Activated CD8-positive, alpha-beta memory T cell treated with anti-CD3 and anti-CD28 coated beads, Interleukin-2, amount 10 ng/mL, durations not matched to agents 7 days and 5 days (primary cell): ENCODE measurements around the gene SDK1. TPM values are rescaled to one million over a fixed set of nuclear protein-coding genes. Genes with fewer than 3 reads are reported as not detected.

ENCODE experiments used
- ATAC-seq: fragments of 150-1000 bp; cut with Tn5 transposase; one replicate; pipeline ENCODE4 v1.10.0; 2021; ENCODE audit warnings: moderate library complexity
- CTCF ChIA-PET: fragments of 350-600 bp; sonication (Branson Sonifier 250); formaldehyde crosslinking; loops from one replicate; lab custom pipeline; 2021; ENCODE audit warnings: antibody characterized with exemption; lab: Charles Lee
- DNase-seq: peaks from one replicate; pipeline ENCODE4 v3.0.0-alpha.2; 2020
- H3K27ac Mint-ChIP-seq: one replicate; pipeline ENCODE4 v1.8.0; 2021; ENCODE audit warnings: mild to moderate bottlenecking, mixed read lengths
- H3K27me3 Mint-ChIP-seq: one replicate; pipeline ENCODE4 v1.8.0; 2021; ENCODE audit warnings: mixed read lengths
- H3K36me3 Mint-ChIP-seq: one replicate; pipeline ENCODE4 v1.8.0; 2021; ENCODE audit warnings: mild to moderate bottlenecking, mixed read lengths
- H3K4me1 Mint-ChIP-seq: one replicate; pipeline ENCODE4 v1.8.0; 2021; ENCODE audit warnings: mixed read lengths
- H3K4me3 Mint-ChIP-seq: one replicate; pipeline ENCODE4 v1.8.0; 2021; ENCODE audit warnings: mild to moderate bottlenecking, moderate library complexity, mixed read lengths
- H3K9me3 Mint-ChIP-seq: one replicate; pipeline ENCODE4 v1.8.0; 2022; ENCODE audit warnings: low read depth, mixed read lengths
- total RNA-seq, 2 experiments: library from RNA; stranded (reverse); gene quantifications; one replicate each; pipeline ENCODE4 v1.2.3, GENCODE V29; 2021

Gene SDK1
- total RNA-seq, 2 experiments from 2014 or later, result 0.05 to 0.06 TPM

DNA sequence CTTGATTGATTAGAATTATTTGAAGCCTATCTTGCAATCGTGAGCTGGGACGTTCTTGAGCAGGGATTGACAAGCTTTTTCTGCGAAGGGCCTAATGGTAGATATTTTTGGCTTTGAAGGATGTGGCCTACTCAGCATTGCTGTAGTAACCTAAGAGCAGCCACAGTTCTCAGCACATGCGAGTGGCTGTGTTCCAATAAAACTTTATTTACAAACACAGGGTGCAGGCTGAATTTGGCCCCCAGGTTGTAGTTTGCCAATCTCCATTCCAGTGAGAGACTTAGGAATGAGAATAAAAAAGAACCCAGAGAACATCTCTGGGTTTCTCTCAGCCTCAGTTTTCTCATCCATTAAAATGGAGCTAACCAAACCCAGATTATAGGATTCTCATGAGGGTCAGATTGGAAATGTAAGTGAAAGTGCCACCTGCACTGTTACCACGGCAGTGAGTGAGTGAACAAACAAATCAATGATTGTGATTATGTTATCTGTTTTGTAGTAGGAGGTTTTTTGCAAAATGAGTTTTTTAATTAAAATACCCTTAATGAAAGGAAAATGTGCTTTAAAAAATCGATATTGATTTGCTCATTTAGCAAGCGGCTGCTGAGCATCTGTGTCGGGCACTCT lies 664.0 kb downstream of the SDK1 start:
- CTCF ChIA-PET, result no interaction called here
- Mint-ChIP-seq H3K4me3 (no peak overlapping the region), H3K36me3 (no peaks in the 10 kb centered on the region), H3K27me3 (no peaks in the 10 kb centered on the region), H3K27ac (no peak overlapping the region), H3K9me3 (no peaks in the 10 kb centered on the region), H3K4me1 (no peaks in the 10 kb centered on the region)
- ATAC-seq (no peak), DNase-seq (no peak)

DNA sequence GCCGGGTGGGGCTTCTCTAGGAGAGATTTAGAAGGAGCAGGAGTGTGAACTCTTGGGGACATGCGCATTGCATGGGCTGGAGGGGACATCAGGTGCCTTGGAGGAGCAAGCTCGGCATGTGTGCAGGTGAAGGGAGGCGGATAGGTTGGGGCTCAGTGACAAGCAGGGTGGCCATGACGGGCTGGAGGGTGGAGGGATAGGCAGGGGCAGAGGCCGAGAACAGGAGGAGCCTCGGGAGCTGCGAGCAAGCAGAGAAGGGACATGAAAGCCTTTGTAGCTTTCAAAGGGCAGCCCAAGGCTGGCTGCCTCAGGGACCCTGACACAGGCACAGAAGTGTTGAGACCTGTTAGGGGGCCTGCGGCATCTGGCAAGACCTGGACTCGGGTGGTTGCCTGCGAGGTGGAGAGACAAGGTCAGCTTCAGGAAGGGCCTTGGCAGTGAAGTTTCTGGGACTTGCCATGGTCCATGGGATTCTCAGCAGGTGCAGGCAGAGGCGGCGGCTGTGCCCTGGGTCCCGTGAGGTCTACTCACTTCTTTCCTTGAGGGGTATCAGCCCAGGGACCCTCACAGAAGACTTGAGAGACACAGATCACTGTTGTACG lies 664.8 kb downstream of the SDK1 start:
- Mint-ChIP-seq H3K4me3 (no peak overlapping the region), H3K9me3 (no peaks in the 10 kb centered on the region), H3K4me1 (no peaks in the 10 kb centered on the region), H3K27me3 (no peaks in the 10 kb centered on the region), H3K36me3 (no peaks in the 10 kb centered on the region), H3K27ac (no peak overlapping the region)
- DNase-seq (no peak), ATAC-seq (no peak)
- CTCF ChIA-PET, result no interaction called here

DNA sequence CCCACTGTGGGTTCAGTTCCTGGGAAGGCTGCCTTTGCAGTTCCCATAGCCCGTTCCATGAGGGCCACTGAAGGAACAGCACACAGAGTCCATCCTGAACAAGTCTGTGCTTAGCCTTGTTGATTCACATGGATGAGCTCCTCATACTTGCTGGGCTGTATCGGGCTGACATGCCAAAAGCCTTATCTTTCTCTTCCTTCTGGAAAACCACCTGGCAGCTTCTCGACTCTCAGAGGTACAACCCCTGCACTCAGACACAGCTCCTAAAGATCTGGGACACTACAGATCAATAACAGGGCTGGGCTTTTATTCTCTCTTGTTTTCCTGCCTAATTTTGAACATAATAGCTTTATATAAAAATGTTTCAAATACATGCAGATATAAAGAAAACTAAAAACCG lies 667.2 kb downstream of the SDK1 start:
- no peak for DNase-seq
- no peaks in the 10 kb centered on the region for H3K9me3 Mint-ChIP-seq
- CTCF ChIA-PET, result no interaction called here
- H3K27me3 Mint-ChIP-seq, result no peaks in the 10 kb centered on the region
- H3K4me1 Mint-ChIP-seq, result no peaks in the 10 kb centered on the region
- H3K36me3 Mint-ChIP-seq, result no peaks in the 10 kb centered on the region
- no peak overlapping the region for H3K27ac Mint-ChIP-seq
- no peak overlapping the region for H3K4me3 Mint-ChIP-seq
- no peak for ATAC-seq

DNA sequence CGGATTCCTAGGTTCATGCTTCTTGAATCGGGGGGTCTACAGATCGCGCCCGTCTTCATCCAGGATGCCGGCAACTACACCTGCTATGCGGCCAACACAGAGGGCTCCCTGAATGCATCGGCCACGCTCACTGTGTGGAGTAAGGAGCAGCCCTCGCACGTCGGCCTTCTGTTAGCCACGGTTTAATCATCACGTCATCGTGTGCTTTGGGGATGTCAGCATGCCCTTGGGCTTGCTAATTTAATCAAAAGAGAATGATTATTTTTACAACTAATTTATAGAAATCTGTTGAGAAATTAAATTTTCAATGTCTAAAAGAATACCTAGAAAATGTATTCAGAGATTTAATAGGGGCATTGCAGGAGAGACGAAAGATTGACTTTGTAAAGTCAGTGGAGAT lies 668.2 kb downstream of the SDK1 start:
- CTCF ChIA-PET, result no interaction called here
- Mint-ChIP-seq H3K4me1 (no peaks in the 10 kb centered on the region), H3K4me3 (no peak overlapping the region), H3K27ac (no peak overlapping the region), H3K9me3 (no peaks in the 10 kb centered on the region), H3K36me3 (no peaks in the 10 kb centered on the region), H3K27me3 (no peaks in the 10 kb centered on the region)
- DNase-seq, result no peak
- no peak for ATAC-seq

GRCh38 chr7:3971323-3971722 lies 670.3 kb downstream of the SDK1 start:
- no peaks in the 10 kb centered on the region for H3K36me3 Mint-ChIP-seq
- no peaks in the 10 kb centered on the region for H3K9me3 Mint-ChIP-seq
- H3K4me3 Mint-ChIP-seq, result no peak overlapping the region
- no peak for ATAC-seq
- CTCF ChIA-PET, result no interaction called here
- H3K4me1 Mint-ChIP-seq, result no peaks in the 10 kb centered on the region
- DNase-seq, result no peak
- H3K27ac Mint-ChIP-seq, result no peak overlapping the region
- H3K27me3 Mint-ChIP-seq, result no peaks in the 10 kb centered on the region

- Mint-ChIP-seq H3K4me1 (no peaks in the 10 kb centered on the region), H3K36me3 (no peaks in the 10 kb centered on the region), H3K9me3 (no peaks in the 10 kb centered on the region), H3K27ac (no peak overlapping the region), H3K27me3 (no peaks in the 10 kb centered on the region), H3K4me3 (no peak overlapping the region)
- DNase-seq (no peak), ATAC-seq (no peak)
- CTCF ChIA-PET, result no interaction called here
Measured at GRCh38 chr7:3973264-3973663, 672.2 kb downstream of the SDK1 start.

DNA sequence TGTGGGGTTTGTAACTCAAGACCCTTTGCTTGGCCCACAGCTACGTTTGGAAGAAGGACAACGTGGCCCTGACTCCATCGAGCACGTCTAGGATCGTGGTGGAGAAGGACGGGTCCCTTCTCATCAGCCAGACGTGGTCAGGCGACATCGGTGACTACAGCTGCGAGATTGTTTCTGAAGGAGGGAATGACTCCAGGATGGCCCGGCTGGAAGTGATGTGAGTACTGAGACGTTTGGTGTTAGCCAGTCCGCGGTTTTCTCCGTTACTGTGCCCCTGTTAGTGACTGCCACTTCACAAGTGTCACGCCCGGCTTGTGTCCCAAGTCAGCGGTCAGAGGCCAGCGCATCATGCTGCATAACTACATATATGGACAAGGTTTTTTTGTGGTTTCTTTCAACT lies 673.3 kb downstream of the SDK1 start:
- CTCF ChIA-PET, result no interaction called here

GRCh38 chr7:3975371-3975770 lies 674.3 kb downstream of the SDK1 start:
- CTCF ChIA-PET, result no interaction called here
- Mint-ChIP-seq H3K9me3 (no peaks in the 10 kb centered on the region), H3K36me3 (no peaks in the 10 kb centered on the region), H3K4me1 (no peaks in the 10 kb centered on the region), H3K27ac (no peak overlapping the region), H3K4me3 (no peak overlapping the region), H3K27me3 (no peaks in the 10 kb centered on the region)
- ATAC-seq (no peak), DNase-seq (no peak)

More for the DNA sequence above, 673.3 kb downstream of the SDK1 start:
- no peaks in the 10 kb centered on the region for H3K4me1 Mint-ChIP-seq
- H3K4me3 Mint-ChIP-seq, result no peak overlapping the region
- no peak overlapping the region for H3K27ac Mint-ChIP-seq
- H3K36me3 Mint-ChIP-seq, result no peaks in the 10 kb centered on the region
- H3K27me3 Mint-ChIP-seq, result no peaks in the 10 kb centered on the region
- DNase-seq (no peak), ATAC-seq (no peak)
- H3K9me3 Mint-ChIP-seq, result no peaks in the 10 kb centered on the region

- no peaks in the 10 kb centered on the region for H3K27me3 Mint-ChIP-seq
- H3K36me3 Mint-ChIP-seq, result no peaks in the 10 kb centered on the region
- no peak for ATAC-seq
- no peak overlapping the region for H3K4me3 Mint-ChIP-seq
- H3K4me1 Mint-ChIP-seq, result no peaks in the 10 kb centered on the region
- H3K27ac Mint-ChIP-seq, result no peak overlapping the region
- no peaks in the 10 kb centered on the region for H3K9me3 Mint-ChIP-seq
- CTCF ChIA-PET, result no interaction called here
- no peak for DNase-seq
Measured at GRCh38 chr7:3977391-3977790, 676.3 kb downstream of the SDK1 start.

GRCh38 chr7:3978839-3979238 lies 677.8 kb downstream of the SDK1 start:
- Mint-ChIP-seq H3K27ac (no peak overlapping the region), H3K9me3 (no peaks in the 10 kb centered on the region), H3K4me1 (no peaks in the 10 kb centered on the region), H3K27me3 (no peaks in the 10 kb centered on the region), H3K4me3 (no peak overlapping the region), H3K36me3 (no peaks in the 10 kb centered on the region)
- DNase-seq (no peak), ATAC-seq (no peak)
- CTCF ChIA-PET, result no interaction called here

- CTCF ChIA-PET, result no interaction called here
- no peak for ATAC-seq
- no peaks in the 10 kb centered on the region for H3K27me3 Mint-ChIP-seq
Measured at GRCh38 chr7:3979611-3980299, 678.7 kb downstream of the SDK1 start.

DNA sequence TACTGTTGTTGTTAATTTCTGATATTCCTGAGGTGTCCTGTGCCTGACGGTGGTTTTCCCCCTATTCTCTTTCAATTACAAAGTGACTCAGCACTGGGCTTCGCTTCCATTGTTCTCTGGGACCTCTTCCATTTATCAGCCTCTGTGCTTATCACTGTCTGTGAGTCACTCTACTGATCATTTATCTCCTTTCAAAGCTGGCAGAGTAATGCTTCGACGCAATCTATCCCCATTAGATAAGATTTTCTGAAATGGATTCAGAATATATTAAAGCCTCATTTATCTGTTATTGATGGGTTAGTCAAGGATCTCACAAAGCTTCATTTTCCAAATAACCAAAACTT lies 679.2 kb downstream of the SDK1 start:
- CTCF ChIA-PET, result no interaction called here
- H3K4me1 Mint-ChIP-seq, result no peaks in the 10 kb centered on the region
- DNase-seq (no peak), ATAC-seq (no peak)
- no peaks in the 10 kb centered on the region for H3K9me3 Mint-ChIP-seq
- H3K36me3 Mint-ChIP-seq, result no peaks in the 10 kb centered on the region
- no peak overlapping the region for H3K27ac Mint-ChIP-seq
- no peak overlapping the region for H3K4me3 Mint-ChIP-seq
- H3K27me3 Mint-ChIP-seq, result no peaks in the 10 kb centered on the region

More at GRCh38 chr7:3979611-3980299, 678.7 kb downstream of the SDK1 start:
- H3K27ac Mint-ChIP-seq, result no peak overlapping the region
- no peaks in the 10 kb centered on the region for H3K9me3 Mint-ChIP-seq
- no peaks in the 10 kb centered on the region for H3K36me3 Mint-ChIP-seq
- DNase-seq, result no peak
- H3K4me1 Mint-ChIP-seq, result no peaks in the 10 kb centered on the region
- no peak overlapping the region for H3K4me3 Mint-ChIP-seq

- Mint-ChIP-seq H3K4me1 (no peaks in the 10 kb centered on the region), H3K27ac (no peak overlapping the region), H3K36me3 (no peaks in the 10 kb centered on the region), H3K9me3 (no peaks in the 10 kb centered on the region), H3K27me3 (no peaks in the 10 kb centered on the region), H3K4me3 (no peak overlapping the region)
- ATAC-seq, result no peak
- CTCF ChIA-PET, result no interaction called here
- DNase-seq, result no peak
Measured at GRCh38 chr7:3981281-3981680, 680.2 kb downstream of the SDK1 start.

- Mint-ChIP-seq H3K36me3 (no peaks in the 10 kb centered on the region), H3K27me3 (no peaks in the 10 kb centered on the region), H3K9me3 (no peaks in the 10 kb centered on the region), H3K4me1 (no peaks in the 10 kb centered on the region), H3K4me3 (no peak overlapping the region), H3K27ac (no peak overlapping the region)
- CTCF ChIA-PET, result no interaction called here
- ATAC-seq (no peak), DNase-seq (no peak)
Measured at GRCh38 chr7:3984456-3984855, 683.4 kb downstream of the SDK1 start.
